Urothelium cell line (cell line): ENCODE results near the gene TMPRSS11B.
"Not testable (repeated sequence)": the region's sequence is repeated elsewhere in the genome, so short reads cannot be mapped to it uniquely, and the experiment has no call there.

Experiments
- DNase-seq: peaks from one replicate; pipeline ENCODE4 v3.0.0; 2011; ENCODE audit warnings: low spot score, mixed read lengths
- FAIRE-seq: peaks from 2 replicates; lab custom pipeline; 2011; peaks lifted over from hg19 to GRCh38; lab: Jason Lieb, UNC

Gene TMPRSS11B

DNA sequence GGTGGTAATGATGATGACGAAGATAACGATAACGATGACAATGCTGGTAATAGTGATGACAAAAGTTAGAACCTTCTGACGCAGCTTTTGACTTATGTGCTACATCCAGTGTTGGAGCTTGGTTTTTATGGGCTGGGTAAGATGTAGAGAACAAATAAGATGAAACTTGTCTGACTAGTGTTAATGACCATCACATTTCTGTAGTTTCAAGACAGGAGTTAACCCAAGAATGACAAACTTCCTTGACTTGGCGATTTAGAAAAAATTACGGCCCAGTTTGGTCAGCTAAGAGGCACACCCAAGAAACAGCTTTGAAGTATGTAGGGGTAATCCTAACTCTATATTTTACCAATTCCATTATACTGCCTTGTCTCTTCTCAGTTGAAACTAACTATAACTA, at the start of gene TMPRSS11B:
Gene TMPRSS11B (minus strand): TSS at position 101 of the 400 bp plus-strand sequence. CDS start 136 bp downstream, outside the sequence.
- no peak for DNase-seq
- FAIRE-seq: no peak

DNA sequence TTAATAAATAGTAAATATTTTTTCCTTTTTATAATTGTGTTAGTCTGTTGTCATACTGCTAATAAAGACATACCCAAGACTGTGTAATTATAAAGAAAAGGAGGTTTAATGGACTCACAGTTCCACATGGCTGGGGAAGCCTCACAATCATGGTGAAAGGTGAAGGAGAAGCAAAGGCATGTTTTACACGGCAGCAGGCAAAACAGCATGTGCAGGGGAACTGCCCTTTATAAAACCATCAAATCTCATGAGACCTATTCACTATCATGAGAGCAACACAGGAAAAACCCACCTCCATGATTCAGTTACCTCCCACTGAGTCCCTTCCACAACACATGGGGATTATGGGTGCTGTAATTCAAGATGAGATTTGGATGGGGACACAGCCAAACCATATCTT, 45.8 kb upstream of the TMPRSS11B start:
- no peak for FAIRE-seq
- DNase-seq: no peak

- DNase-seq (no peak), FAIRE-seq (no peak)
Observed at GRCh38 chr4:68288393-68288740, 42.9 kb upstream of the TMPRSS11B start.

GRCh38 chr4:68287704-68288392, 42.4 kb upstream of the TMPRSS11B start:
- FAIRE-seq (no peak), DNase-seq (no peak)

DNA sequence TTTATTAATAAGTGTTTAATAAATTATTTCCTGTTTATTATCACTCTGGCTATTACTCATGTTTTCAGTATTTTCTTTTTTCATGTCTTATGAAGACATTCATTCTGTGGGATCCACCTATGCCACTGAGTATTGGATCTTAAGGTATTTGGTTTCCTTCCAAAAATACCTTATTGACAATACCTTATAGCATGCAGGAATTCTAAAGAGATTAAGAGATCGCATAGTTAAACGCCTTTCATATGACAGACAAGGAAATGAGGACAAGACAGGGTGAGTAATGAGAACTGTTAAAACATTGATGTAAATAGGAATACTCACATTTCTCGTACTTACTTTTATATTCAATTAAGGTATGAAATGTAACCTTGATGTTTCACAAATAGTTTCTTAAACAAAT, 38.2 kb upstream of the TMPRSS11B start:
- DNase-seq: no peak
- no peak for FAIRE-seq

GRCh38 chr4:68283095-68283494, 37.6 kb upstream of the TMPRSS11B start:
- FAIRE-seq (no peak), DNase-seq (no peak)

DNA sequence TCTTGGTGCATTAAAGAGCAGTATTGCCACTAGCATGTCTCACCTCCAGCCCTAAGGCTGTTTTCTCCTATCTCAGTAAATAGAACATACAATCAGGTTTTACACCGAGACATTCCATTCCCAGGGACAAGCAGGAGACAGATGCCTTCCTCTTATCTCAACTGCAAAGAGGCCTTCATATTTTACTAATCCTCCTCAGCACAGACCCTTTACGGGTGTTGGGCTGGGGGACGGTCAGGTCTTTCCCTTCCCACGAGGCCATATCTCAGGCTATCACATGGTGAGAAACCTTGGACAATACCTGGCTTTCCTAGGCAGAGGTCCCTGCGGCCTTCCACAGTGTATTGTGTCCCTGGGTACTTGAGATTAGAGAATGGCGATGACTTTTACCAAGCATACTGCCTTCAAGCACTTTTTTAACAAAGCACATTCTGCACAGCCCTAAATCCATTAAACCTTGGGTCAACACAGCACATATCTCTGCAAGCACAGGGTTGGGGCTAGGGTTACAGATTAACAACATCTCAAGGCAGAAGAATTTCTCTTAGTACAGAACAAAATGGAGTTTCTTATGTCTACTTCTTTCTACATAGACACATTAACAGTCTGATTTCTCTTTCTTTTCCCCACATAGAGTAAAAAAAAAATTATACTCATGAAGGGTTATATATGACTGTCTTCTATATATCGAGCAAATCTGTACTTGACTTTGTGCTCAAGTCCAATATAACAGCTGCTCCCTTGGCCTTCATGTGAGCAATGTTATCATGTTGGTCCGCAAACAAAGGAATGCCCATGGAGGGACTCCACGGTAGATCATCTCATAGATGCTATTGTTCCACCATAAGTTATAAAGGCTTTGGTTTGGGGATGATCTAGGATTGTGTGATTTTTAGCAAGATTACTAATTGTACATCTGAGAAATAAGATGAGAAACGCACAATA, 36.6 kb upstream of the TMPRSS11B start:
- not testable (repeated sequence) for DNase-seq, FAIRE-seq

DNA sequence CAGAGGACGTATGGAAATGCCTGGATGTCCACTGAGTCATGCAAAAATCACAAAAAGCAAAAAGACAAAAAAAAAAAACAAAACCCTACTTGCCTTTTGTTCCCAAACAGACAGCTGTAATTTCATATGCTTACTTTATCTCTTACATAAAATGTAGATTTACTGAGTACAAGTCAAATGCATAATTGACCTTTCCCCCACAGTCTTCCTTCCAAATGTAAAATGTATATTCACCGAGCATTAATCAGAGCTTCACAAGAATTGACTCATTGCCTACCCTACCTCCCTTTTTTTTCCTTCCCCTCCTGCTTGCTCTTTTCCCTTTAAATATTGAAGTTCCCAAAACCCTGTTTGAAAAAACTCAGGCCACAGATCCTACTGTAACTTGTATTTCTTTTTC, 32.5 kb upstream of the TMPRSS11B start:
- FAIRE-seq (no peak), DNase-seq (no peak)

- FAIRE-seq (no peak), DNase-seq (no peak)
Observed at GRCh38 chr4:68277627-68278026, 32.1 kb upstream of the TMPRSS11B start.

DNA sequence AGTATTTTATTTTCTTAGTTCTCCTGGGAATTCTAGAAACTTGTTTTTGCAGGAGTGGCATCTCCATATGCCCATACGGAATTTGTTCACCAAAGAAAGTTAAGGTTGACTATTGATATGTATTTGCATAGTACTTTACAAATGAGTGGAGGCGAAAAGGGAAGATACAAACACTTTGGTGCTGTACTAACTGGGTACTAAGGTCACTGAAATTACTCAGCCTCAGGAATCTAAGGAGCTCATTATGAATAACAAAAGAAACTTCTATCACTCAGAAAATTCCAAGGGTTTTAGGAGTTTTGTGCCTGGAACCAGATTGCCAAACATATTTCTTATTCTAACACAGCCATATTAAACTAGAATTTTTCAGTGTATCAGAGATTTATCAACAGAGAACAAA, 27.4 kb upstream of the TMPRSS11B start:
- DNase-seq (no peak), FAIRE-seq (no peak)

- DNase-seq (no peak), FAIRE-seq (no peak)
Observed at GRCh38 chr4:68272380-68272779, 26.9 kb upstream of the TMPRSS11B start.

- FAIRE-seq (no peak), DNase-seq (peak; percentile 47)
Observed at GRCh38 chr4:68271851-68272357, 26.4 kb upstream of the TMPRSS11B start.

DNA sequence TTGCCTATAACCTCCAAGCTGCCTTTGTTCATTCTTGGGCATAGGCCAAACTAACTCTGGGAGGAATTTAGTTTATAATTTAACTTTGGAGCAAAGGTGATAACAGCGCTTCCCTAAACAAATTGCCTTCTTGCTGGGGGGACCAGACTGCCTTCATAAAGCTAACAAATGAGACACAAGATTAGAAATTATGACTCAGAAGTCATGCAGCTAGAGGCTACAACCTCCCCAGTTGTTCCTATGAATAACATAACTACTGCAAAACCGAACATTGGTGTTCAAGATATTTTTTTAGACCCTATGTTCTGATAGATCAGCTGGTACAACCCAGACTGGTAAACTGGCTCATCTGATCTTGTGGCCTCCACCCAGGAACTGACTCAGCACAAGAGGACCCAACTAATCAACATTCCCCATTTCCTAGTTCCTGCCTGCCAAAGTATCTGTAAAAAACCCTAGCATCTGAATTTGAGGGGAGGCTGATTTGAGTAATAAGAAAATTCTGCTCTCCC, 22.0 kb upstream of the TMPRSS11B start:
- no peak for FAIRE-seq
- DNase-seq: no peak

- FAIRE-seq (no peak), DNase-seq (no peak)
Observed at GRCh38 chr4:68264875-68265565, 19.5 kb upstream of the TMPRSS11B start.

- FAIRE-seq (no peak), DNase-seq (no peak)
Observed at GRCh38 chr4:68259191-68259590, 13.7 kb upstream of the TMPRSS11B start.

GRCh38 chr4:68257719-68258118, 12.2 kb upstream of the TMPRSS11B start:
- no peak for FAIRE-seq
- no peak for DNase-seq

DNA sequence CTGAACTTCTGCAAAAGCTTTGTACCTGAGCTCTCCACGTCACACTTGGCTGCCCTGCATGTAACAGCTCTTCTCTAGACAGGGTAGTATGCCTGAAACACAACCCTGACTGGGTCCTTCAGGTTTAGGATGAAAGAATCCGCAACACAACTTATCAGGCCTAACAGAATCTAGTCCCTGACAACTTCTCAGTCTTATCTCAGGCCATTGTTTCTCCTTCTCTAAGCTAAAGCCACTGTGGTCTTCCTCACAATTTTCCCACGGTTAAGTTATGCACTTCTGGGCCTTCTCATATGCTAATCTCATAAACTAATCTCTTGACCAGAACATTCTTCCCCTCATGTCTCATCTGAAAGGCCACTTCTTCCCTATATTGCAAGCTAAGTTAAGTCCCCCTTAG, 10.8 kb upstream of the TMPRSS11B start:
- DNase-seq: no peak
- FAIRE-seq: no peak

GRCh38 chr4:68250151-68250930, 4.8 kb upstream of the TMPRSS11B start:
- DNase-seq: no peak
- no peak for FAIRE-seq

- no peak for DNase-seq
Observed at GRCh38 chr4:68249434-68249833, 3.9 kb upstream of the TMPRSS11B start.

DNA sequence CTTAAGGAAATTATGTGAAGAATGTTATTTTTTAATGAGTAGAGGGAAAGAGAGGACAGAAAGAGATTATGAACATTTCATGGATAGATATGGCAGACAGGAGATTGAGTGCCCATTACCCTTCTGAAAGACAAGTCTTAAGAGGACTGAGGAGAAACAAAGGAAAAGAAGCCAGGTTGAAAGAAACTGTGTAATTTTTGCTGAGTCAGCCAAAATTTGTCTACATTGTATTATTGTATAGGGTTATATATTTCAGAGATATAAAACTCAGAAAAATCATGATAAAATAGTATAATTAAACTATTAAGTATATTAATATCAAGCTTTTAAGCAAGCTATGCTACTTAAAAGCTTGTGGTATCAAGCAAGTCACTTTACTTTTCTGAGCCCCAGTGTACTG, 4.9 kb downstream of the TMPRSS11B start:
- FAIRE-seq (no peak), DNase-seq (no peak)

More at GRCh38 chr4:68249434-68249833, 3.9 kb upstream of the TMPRSS11B start:
- no peak for FAIRE-seq
